PC-9 (cell line): ENCODE measurements around the gene IRF1. TPM values are rescaled to one million over a fixed set of nuclear protein-coding genes. Genes with fewer than 3 reads are reported as not detected.
"Not testable (repeated sequence)": the region's sequence is repeated elsewhere in the genome, so short reads cannot be mapped to it uniquely, and the experiment has no call there.

Source experiments
- BruUV-seq: library from RNA; stranded (reverse); fragments of 400-500 nt; replicated peaks from 2 replicates; lab custom pipeline; 2021; lab: Mats Ljungman, UMichigan
- CTCF ChIA-PET: fragments of 300-600 bp; sonication (Branson Sonifier 250); formaldehyde crosslinking; loops from one replicate; lab custom pipeline; 2022; ENCODE audit warnings: antibody characterized with exemption; lab: Charles Lee
- POLR2A ChIA-PET: fragments of 300-600 bp; sonication (Branson Sonifier 250); formaldehyde crosslinking; loops from one replicate; lab custom pipeline; 2022; ENCODE audit warnings: antibody characterized with exemption; ENCODE audit not compliant: unreplicated experiment; lab: Charles Lee
- DNase-seq, 2 experiments: peaks; one replicate each; pipeline versions ENCODE4 v3.0.0 to v3.0.0-alpha.2; 2015 to 2022; ENCODE audit warnings: mixed read lengths in 1 of 2
- H2AFZ ChIP-seq: fragments of 200-600 bp; sonication (generic); 2 replicates; pipeline ENCODE4 v1.8.1; 2017; ENCODE audit warnings: antibody characterized with exemption
- H3F3A ChIP-seq: fragments of 200-600 bp; sonication (generic); 2 replicates; pipeline ENCODE4 v1.8.1; 2017; ENCODE audit warnings: antibody characterized with exemption, mild to moderate bottlenecking, low read depth; ENCODE audit not compliant: insufficient read depth
- H3K27ac ChIP-seq: fragments of 200-600 bp; sonication (generic); 2 replicates; pipeline ENCODE4 v1.6.1; 2016; ENCODE audit warnings: mixed run types
- H3K27me3 ChIP-seq: fragments of 200-600 bp; sonication (generic); 2 replicates; pipeline ENCODE4 v1.6.1; 2016; ENCODE audit warnings: low read depth, mixed run types; ENCODE audit not compliant: insufficient read depth
- H3K36me3 ChIP-seq: fragments of 200-600 bp; sonication (generic); 2 replicates; pipeline ENCODE4 v1.6.1; 2016; ENCODE audit warnings: low read depth, mixed run types
- H3K4me1 ChIP-seq: fragments of 200-600 bp; sonication (generic); replicated peaks from 2 replicates; pipeline ENCODE4 v1.6.1; 2016; ENCODE audit warnings: mixed run types; ENCODE audit not compliant: insufficient read depth
- H3K4me2 ChIP-seq: fragments of 200-600 bp; sonication (generic); 2 replicates; pipeline ENCODE4 v1.6.1; 2017; ENCODE audit warnings: mixed run types
- H3K4me3 ChIP-seq: fragments of 200-600 bp; sonication (generic); 2 replicates; pipeline ENCODE4 v1.6.1; 2016; ENCODE audit warnings: mixed run types
- H3K79me2 ChIP-seq: fragments of 200-600 bp; sonication (generic); 2 replicates; pipeline ENCODE4 v1.6.1; 2017; ENCODE audit warnings: low read depth, mixed run types
- H3K9me2 ChIP-seq: fragments of 200-600 bp; sonication (generic); 2 replicates; pipeline ENCODE4 v1.8.1; 2017; ENCODE audit warnings: mild to moderate bottlenecking; ENCODE audit not compliant: insufficient read depth
- H3K9me3 ChIP-seq: fragments of 200-600 bp; sonication (generic); 2 replicates; pipeline ENCODE4 v1.8.1; 2016; ENCODE audit warnings: low read depth; ENCODE audit not compliant: insufficient read depth
- H4K20me1 ChIP-seq: fragments of 200-600 bp; sonication (generic); 2 replicates; pipeline ENCODE4 v1.8.1; 2017; ENCODE audit not compliant: insufficient read depth
- CTCF ChIP-seq: fragments of 200-600 bp; sonication (generic); conservative IDR thresholded peaks from 2 replicates; pipeline ENCODE4 v1.6.1; 2017; ENCODE audit warnings: mixed run types, antibody characterized with exemption, mild to moderate bottlenecking, moderate library complexity
- EZH2 ChIP-seq: fragments of 200-600 bp; sonication (generic); IDR thresholded peaks from 2 replicates; pipeline ENCODE4 v1.8.0; 2017; ENCODE audit warnings: antibody characterized with exemption, low read depth
- intact Hi-C: fragments of 100-400 bp; cut with micrococcal nuclease; formaldehyde crosslinking; loops from one replicate; pipeline ENCODE4 v1.10.0; 2022; ENCODE audit not compliant: unreplicated experiment
- total RNA-seq: library from RNA; stranded (reverse); gene quantifications from 2 replicates; pipeline ENCODE4 v1.2.3, GENCODE V29; 2021

IRF1 gene
- total RNA-seq, 1 experiment from 2014 or later: 27.1 TPM

- H4K20me1 ChIP-seq: peaks cover 5% of the 10 kb centered on the region
- H3K79me2 ChIP-seq: peaks cover 25% of the 10 kb centered on the region
- intact Hi-C loops: no loop called here
- no peaks in the 10 kb centered on the region for H3K9me3 ChIP-seq
- TF ChIP-seq CTCF (no peak), EZH2 (no peak)
- H3K4me1 ChIP-seq: peaks cover 19% of the 10 kb centered on the region
- no peak overlapping the region for H3K4me2 ChIP-seq
- no peaks in the 10 kb centered on the region for H3K9me2 ChIP-seq
- no peaks in the 10 kb centered on the region; the same call in 1 of the 2 replicates for H3K36me3 ChIP-seq
- ChIA-PET POLR2A (no interaction called here), CTCF (no interaction called here)
- H3K27ac ChIP-seq: no peak overlapping the region
- no peak overlapping the region for H2AFZ ChIP-seq
- no peak for DNase-seq
- no peaks in the 10 kb centered on the region for H3K27me3 ChIP-seq
- no peaks in the 10 kb centered on the region for H3F3A ChIP-seq
- no TSS peak for BruUV-seq
- no peak overlapping the region for H3K4me3 ChIP-seq
Observed at GRCh38 chr5:132487095-132487428, 3.5 kb downstream of the IRF1 start.

GRCh38 chr5:132486318-132487094 is 4.1 kb downstream of the IRF1 start:
- Histone ChIP-seq H3K27ac (no peak overlapping the region), H3F3A (peaks cover 3% of the 10 kb centered on the region; the same call in 1 of the 2 replicates), H3K36me3 (no peaks in the 10 kb centered on the region; the same call in 1 of the 2 replicates), H2AFZ (no peak overlapping the region), H3K9me2 (no peaks in the 10 kb centered on the region), H3K79me2 (peaks cover 25% of the 10 kb centered on the region), H3K4me3 (no peak overlapping the region), H3K4me1 (peaks cover 18% of the 10 kb centered on the region), H3K9me3 (no peaks in the 10 kb centered on the region), H4K20me1 (peaks cover 5% of the 10 kb centered on the region), H3K4me2 (no peak overlapping the region), H3K27me3 (no peaks in the 10 kb centered on the region)
- no TSS peak for BruUV-seq
- intact Hi-C loops: no loop called here
- ChIA-PET CTCF (no interaction called here), POLR2A (no interaction called here)
- TF ChIP-seq EZH2: no peak
- no peak for TF ChIP-seq CTCF
- DNase-seq: no peak

- CTCF ChIA-PET: no interaction called here
- peaks cover 13% of the 10 kb centered on the region for H3K4me1 ChIP-seq
- TF ChIP-seq EZH2: no peak
- TF ChIP-seq CTCF: no peak
- no peaks in the 10 kb centered on the region; the same call in 1 of the 2 replicates for H3K36me3 ChIP-seq
- POLR2A ChIA-PET: no interaction called here
- no peak overlapping the region for H2AFZ ChIP-seq
- DNase-seq: no peak
- H4K20me1 ChIP-seq: peaks cover 5% of the 10 kb centered on the region
- H3K4me2 ChIP-seq: no peak overlapping the region
- no peaks in the 10 kb centered on the region for H3K9me3 ChIP-seq
- H3K79me2 ChIP-seq: peaks cover 25% of the 10 kb centered on the region
- peaks cover 6% of the 10 kb centered on the region; the same call in 1 of the 2 replicates for H3F3A ChIP-seq
- no TSS peak for BruUV-seq
- no peaks in the 10 kb centered on the region for H3K27me3 ChIP-seq
- intact Hi-C loops: no loop called here
- H3K4me3 ChIP-seq: no peak overlapping the region
- H3K9me2 ChIP-seq: no peaks in the 10 kb centered on the region
- H3K27ac ChIP-seq: no peak overlapping the region
Observed at GRCh38 chr5:132485641-132486317, 4.8 kb downstream of the IRF1 start.

GRCh38 chr5:132484876-132485640 is 5.5 kb downstream of the IRF1 start:
- H3K4me2 ChIP-seq, H3K27ac ChIP-seq, POLR2A ChIA-PET, H3K27me3 ChIP-seq, H3K4me3 ChIP-seq, H4K20me1 ChIP-seq, DNase-seq, intact Hi-C loops, H3F3A ChIP-seq, H3K9me3 ChIP-seq, BruUV-seq, H2AFZ ChIP-seq, H3K9me2 ChIP-seq, H3K36me3 ChIP-seq: not testable (repeated sequence)
- peaks cover 13% of the 10 kb centered on the region for H3K4me1 ChIP-seq
- peaks cover 25% of the 10 kb centered on the region for H3K79me2 ChIP-seq
- CTCF ChIA-PET: interaction anchor here (0.6 kb wide), 1 partner anchor 18 kb away, joined by 3 read pairs; no protein-coding TSS in a partner anchor
